Right ventricle myocardium superior (tissue), 1 donor: ENCODE results near the gene ATF7IP. TPM values are rescaled to one million over a fixed set of nuclear protein-coding genes. Genes with fewer than 3 reads are reported as not detected.
"Not testable (repeated sequence)": the region's sequence is repeated elsewhere in the genome, so short reads cannot be mapped to it uniquely, and the experiment has no call there.

Source experiments
- ATAC-seq: fragments of 200-7000 bp; cut with Tn5 transposase; one replicate; pipeline ENCODE4 v1.9.1; 2020; ENCODE audit warnings: mild to moderate bottlenecking; ENCODE audit not compliant: poor library complexity
- DNase-seq: peaks from one replicate; pipeline ENCODE4 v3.0.0-alpha.2; 2020
- intact Hi-C: fragments of 100-400 bp; cut with DNase I; formaldehyde crosslinking; loops from one replicate; pipeline ENCODE4 v1.11.2; 2022
- long read RNA-seq: library from polyadenylated mRNA; unstranded; transcript quantifications from one replicate; pipeline ENCODE4 v2.0.0, GENCODE V29; 2021
- total RNA-seq: library from RNA; stranded (reverse); fragmentation: NEBNext Ultra II Directional; extraction: Animal tissue kit (Norgen Biotek cat#: 25700); gene quantifications from one replicate; pipeline ENCODE4 v1.2.1, GENCODE V29; 2021
- donor health status: DM: no; HTN: yes; CAD: no; lungs with severe emphysema.

ATF7IP gene, protein sequence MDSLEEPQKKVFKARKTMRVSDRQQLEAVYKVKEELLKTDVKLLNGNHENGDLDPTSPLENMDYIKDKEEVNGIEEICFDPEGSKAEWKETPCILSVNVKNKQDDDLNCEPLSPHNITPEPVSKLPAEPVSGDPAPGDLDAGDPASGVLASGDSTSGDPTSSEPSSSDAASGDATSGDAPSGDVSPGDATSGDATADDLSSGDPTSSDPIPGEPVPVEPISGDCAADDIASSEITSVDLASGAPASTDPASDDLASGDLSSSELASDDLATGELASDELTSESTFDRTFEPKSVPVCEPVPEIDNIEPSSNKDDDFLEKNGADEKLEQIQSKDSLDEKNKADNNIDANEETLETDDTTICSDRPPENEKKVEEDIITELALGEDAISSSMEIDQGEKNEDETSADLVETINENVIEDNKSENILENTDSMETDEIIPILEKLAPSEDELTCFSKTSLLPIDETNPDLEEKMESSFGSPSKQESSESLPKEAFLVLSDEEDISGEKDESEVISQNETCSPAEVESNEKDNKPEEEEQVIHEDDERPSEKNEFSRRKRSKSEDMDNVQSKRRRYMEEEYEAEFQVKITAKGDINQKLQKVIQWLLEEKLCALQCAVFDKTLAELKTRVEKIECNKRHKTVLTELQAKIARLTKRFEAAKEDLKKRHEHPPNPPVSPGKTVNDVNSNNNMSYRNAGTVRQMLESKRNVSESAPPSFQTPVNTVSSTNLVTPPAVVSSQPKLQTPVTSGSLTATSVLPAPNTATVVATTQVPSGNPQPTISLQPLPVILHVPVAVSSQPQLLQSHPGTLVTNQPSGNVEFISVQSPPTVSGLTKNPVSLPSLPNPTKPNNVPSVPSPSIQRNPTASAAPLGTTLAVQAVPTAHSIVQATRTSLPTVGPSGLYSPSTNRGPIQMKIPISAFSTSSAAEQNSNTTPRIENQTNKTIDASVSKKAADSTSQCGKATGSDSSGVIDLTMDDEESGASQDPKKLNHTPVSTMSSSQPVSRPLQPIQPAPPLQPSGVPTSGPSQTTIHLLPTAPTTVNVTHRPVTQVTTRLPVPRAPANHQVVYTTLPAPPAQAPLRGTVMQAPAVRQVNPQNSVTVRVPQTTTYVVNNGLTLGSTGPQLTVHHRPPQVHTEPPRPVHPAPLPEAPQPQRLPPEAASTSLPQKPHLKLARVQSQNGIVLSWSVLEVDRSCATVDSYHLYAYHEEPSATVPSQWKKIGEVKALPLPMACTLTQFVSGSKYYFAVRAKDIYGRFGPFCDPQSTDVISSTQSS
- 52.7 TPM for total RNA-seq
- long read RNA-seq, full-length matches to known transcripts, result 16 of 29 reads
- long read RNA-seq, partial matches to known transcripts, result 7 of 29 reads
- long read RNA-seq, other reads (novel, unspliced or antisense), result 6 of 29 reads

- intact Hi-C loops, result loop anchor here (5.0 kb wide), 1 partner anchor 108 kb away; no protein-coding TSS in a partner anchor
- peak; percentile 96 for DNase-seq
- ATAC-seq, result peak; percentile 97
Measured at GRCh38 chr12:14365294-14366208, at the start of gene ATF7IP. Gene ATF7IP (plus strand): TSS chr12:14365682. CDS start chr12:14423916, 58,234 bp downstream.

GRCh38 chr12:14317362-14318146 is 47.9 kb upstream of the ATF7IP start:
- DNase-seq (no peak), ATAC-seq (no peak)
- intact Hi-C loops, result no loop called here

DNA sequence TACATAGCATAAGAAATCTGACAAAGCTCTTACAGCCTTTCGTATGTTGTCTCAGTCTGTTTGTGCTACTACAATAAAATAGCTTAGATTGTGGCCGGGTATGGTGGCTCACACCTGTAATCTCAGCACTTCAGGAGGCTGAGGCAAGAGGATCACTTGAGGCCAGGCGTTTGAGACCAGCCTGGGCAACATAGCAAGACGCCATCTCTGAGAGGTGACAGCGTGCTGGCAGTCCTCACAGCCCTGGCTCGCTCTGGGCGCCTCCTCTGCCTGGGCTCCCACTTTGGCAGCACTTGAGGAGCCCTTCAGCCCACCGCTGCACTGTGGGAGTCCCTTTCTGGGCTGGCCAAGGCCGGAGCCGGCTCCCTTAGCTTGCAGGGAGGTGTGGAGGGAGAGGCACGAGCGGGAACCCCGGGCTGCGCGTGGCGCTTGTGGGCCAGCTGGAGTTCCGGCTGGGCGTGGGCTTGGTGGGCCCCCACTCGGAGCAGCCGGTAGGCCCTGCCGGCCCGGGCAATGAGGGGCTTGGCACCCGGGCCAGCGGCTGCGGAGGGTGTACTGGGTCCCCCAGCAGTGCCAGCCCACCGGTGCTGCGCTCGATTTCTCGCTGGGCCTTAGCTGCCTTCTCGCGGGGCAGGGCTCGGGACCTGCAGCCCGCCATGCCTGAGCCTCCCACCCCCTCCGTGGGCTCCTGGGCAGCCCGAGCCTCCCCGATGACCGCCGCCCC is 45.6 kb upstream of the ATF7IP start:
- ATAC-seq, intact Hi-C loops, DNase-seq: not testable (repeated sequence)

- ATAC-seq (no peak), DNase-seq (no peak)
- intact Hi-C loops, result no loop called here
Measured at GRCh38 chr12:14322403-14322802, 43.1 kb upstream of the ATF7IP start.

DNA sequence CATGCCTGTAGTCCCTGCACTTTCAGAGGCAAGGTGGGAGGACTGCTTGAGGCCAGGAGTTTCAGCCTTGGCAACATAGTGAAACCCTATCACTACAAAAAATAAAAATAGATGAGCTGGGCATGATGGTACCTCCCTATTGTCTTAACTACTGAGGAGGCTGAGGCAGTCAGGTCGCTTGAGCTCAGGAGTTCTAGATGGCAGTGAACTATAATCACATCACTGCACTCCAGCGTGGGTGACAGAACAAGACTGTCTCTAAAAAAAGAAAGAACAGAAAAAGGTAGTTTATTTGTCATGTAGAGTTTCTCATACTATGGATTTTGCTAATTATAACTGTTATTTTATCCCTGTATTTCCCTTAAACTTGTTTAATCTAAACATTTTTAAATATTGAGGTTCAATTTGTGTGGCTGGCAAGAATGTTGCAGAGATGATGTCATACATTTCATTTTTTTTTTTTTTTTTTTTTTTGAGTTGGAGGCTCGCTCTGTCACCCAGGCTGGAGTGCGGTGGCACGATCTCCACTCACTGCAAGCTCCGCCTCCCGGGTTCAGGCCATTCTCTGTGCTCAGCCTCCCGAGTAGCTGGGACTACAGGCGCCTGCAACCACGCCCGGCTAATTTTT is 39.7 kb upstream of the ATF7IP start:
- intact Hi-C loops, result no loop called here
- ATAC-seq (no peak), DNase-seq (no peak)

GRCh38 chr12:14326699-14327098 is 38.8 kb upstream of the ATF7IP start:
- DNase-seq, result no peak
- no peak for ATAC-seq
- intact Hi-C loops, result no loop called here

- ATAC-seq (no peak), DNase-seq (no peak)
- intact Hi-C loops, result no loop called here
Measured at GRCh38 chr12:14327711-14328110, 37.8 kb upstream of the ATF7IP start.

DNA sequence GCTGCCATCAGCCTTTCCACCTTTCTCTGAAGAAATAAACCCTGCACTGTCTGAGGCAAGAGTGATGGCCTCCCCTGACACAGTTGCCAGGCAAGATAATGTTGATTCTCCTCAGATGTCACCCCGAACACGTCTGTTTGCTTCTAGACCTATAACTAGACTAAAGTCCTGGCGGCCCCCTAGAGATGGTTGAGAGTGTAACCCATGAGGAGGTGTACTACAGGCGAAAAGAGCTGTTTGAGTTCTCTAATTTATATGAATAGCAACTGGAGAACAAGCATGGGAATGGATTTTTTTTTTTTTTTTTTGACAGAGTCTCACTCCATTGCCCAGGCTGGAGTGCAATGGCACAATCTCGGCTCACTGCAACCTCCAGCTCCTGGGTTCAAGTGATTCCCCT is 33.0 kb upstream of the ATF7IP start:
- ATAC-seq, result no peak
- intact Hi-C loops, result no loop called here
- no peak for DNase-seq

GRCh38 chr12:14340371-14340770 is 25.1 kb upstream of the ATF7IP start:
- DNase-seq (no peak), ATAC-seq (no peak)
- intact Hi-C loops, result no loop called here

GRCh38 chr12:14351524-14351923 is 14.0 kb upstream of the ATF7IP start:
- DNase-seq, ATAC-seq, intact Hi-C loops: not testable (repeated sequence)

- intact Hi-C loops, ATAC-seq, DNase-seq: not testable (repeated sequence)
Measured at GRCh38 chr12:14352066-14352465, 13.4 kb upstream of the ATF7IP start.

- ATAC-seq, intact Hi-C loops, DNase-seq: not testable (repeated sequence)
Measured at GRCh38 chr12:14354665-14355064, 10.8 kb upstream of the ATF7IP start.

- no peak for DNase-seq
- ATAC-seq, result no peak
- intact Hi-C loops, result no loop called here
Measured at GRCh38 chr12:14356147-14356546, 9.3 kb upstream of the ATF7IP start.

- ATAC-seq, result no peak
- intact Hi-C loops, result no loop called here
- DNase-seq, result no peak
Measured at GRCh38 chr12:14357486-14357885, 8.0 kb upstream of the ATF7IP start.

DNA sequence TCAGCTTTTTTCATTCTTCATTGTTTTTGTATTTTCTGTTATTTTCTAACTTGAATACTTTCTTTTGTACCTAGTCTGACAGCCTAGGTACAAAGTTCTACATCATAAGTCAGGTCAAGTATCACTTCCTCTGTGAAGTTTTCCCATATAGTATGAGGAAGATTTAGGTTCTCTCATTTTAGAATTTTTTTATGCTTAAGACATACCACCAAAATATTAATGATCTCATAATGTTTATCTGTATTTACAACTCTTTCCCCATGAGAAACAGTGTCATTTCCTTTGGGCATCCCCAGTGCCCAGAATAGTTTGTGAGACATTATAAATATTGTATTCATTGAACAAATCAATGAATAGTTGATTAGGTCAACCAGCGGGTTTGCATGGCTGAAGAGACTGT is 3.1 kb upstream of the ATF7IP start:
- ATAC-seq (no peak), DNase-seq (no peak)
- intact Hi-C loops, result no loop called here
